Effector CD4-positive, alpha-beta T cell (primary cell): ENCODE results near the gene DICER1.
"Not testable (repeated sequence)": the region's sequence is repeated elsewhere in the genome, so short reads cannot be mapped to it uniquely, and the experiment has no call there.

Experiments used
- DNase-seq: peaks from one replicate; pipeline ENCODE4 v3.0.0-alpha.2; 2020

DICER1 gene

DNA sequence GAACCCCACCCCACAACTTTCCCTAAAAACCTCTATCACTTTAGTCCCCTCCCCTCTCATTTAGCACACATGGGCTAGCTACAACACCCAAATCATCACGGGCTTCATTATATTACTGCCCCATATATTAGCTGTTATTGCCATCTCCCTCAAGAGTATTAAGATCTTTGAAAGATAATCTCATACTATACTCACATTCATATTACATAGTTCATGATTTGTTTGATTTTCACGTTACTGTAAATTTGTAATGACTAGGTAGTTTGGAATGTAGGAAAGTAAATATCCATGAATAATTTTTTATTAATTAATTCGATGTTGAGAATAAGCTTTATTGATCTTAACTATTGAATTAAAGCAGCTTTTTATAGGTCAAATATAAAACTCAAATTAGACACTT is 7.9 kb downstream of the DICER1 start:
- DNase-seq: no peak

DNA sequence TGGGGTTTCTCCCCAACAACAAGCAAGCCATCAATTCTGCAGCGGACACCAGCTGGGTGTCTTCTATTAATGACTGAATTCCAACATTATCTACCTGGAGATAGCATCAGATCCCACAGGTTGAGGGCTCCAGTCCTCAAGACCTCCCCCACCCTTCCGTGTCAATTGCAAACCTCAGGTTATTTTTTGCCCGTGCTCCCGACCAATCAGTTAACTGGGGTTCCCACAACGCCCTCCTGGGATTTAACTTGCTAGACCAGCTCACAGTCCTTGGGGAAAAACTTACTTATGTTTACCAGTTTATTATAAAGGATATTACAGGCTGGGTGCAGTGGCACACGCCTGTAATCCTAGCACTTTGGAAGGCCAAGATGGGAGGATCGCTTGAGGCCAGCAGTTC is 9.7 kb downstream of the DICER1 start:
- DNase-seq: no peak

DNA sequence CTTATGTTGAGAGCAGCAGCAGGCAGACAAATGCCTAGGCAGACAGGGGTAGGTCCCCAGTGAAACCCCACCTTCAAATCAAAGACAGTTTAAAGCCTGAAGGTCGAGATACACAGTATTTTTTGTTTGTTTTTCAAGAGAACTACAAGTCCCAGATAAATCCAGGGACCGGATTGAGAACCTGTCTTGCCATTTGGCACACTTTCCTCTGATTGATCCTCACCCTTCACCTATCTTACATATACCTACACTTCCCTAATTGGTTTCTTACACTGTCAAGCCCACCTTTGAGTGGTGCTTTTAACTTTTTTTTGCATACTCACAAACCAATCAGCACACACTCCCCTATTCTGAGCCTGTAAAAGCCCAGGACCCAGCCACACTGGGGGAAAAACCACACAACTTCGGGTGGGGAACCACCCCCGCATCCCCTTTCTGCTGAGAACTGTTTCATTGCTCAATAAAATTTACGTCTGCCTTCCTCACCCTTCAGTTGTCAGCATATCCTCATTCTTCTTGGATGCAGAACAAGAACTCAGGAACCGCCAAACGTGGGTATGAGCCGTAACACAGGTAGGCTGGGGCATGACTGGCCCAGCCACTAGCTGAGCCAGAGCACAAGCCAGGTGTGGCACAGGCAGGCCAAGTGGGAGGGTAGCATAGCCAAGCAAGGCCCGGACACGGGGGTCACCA is 11.1 kb downstream of the DICER1 start:
- DNase-seq: no peak

DNA sequence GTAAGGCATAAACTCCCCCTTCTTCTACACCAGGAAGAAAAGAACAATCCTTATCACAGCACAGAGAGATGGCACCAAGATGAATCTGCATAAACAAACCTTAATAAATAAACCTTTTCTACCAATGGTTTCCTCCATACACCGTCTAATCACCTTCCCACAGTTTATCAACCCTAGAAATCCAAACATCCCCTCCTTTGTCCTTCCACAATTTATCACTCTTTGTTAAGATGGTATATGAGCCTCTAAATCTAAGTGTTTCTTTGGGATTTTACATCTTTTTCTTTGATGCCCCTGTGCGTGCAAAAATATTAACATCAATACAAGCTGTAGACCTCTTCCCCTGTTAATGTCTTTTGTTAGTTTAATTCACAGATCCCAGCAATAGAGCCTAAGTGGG is 12.5 kb downstream of the DICER1 start:
- no peak for DNase-seq

DNA sequence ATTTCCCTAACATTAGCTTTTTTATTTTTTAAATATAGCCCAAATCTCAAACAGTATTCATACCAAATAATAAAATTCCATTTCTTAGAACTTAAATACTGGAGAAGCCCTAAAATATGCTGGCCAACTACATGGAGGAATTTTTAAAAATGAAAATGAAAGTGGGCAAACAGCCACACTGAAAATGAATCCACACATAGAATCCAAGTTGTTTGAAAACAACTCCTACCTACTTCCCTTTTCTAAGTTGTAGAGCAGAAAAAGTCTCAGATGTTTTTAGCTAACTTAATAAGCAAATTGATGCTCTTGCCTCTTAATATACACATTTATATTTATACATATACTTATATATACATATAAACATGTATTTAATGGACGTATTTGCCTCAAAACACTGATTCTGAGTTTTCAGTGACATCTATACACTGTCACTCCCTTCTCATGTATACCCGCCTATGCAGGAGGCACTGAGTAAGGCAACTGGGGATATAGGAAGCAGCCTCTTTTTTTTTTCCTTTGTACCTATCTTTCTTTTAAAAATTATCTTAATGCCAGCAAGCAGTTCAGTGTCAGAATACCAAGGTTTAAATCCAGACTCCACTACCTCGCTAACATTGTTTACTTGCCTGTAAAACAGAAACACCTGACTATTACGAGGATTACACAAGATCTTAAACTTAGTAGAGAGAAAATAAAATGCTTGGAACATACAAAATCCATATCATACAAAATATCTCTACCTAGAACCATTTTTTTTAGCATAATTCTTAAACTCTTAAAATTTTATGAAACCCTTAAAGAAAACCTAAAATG is 13.3 kb downstream of the DICER1 start:
- no peak for DNase-seq

DNA sequence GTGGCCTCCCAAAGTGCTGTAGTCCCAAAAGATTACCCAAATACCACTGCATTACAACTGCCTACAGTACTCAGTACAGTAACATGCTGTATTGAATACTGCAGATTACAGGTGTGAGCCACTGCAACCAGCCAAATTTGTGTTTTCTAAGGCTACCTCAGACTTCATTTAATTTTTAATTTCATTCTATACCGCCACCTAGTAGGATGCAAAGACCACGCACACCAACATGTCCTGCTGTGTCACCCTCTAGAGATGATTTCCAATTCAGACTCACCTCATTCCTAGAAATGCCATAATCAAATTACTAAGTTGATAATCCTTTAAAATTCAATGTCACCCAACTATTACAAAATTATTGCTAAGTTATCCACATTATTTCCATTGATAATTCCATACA is 15.1 kb downstream of the DICER1 start:
- DNase-seq: no peak

DNA sequence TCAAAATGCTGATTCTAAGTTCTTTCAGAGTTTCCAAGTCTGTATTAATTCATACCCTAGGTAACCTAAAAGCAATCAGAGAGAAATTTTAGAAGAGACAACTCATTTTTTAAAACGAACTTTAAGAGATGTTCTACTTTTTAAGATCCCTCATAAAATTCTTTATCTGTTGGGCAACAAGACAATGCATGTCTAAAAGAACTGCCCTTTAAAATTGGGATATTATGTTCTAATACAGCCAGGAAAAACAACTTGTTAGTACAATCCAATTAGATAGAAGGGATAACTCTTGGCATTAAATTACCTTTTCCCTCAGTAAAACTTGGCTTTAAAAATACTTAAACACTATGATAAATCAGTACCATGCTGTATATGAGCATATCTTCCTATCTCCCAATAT is 15.6 kb downstream of the DICER1 start:
- DNase-seq: no peak

DNA sequence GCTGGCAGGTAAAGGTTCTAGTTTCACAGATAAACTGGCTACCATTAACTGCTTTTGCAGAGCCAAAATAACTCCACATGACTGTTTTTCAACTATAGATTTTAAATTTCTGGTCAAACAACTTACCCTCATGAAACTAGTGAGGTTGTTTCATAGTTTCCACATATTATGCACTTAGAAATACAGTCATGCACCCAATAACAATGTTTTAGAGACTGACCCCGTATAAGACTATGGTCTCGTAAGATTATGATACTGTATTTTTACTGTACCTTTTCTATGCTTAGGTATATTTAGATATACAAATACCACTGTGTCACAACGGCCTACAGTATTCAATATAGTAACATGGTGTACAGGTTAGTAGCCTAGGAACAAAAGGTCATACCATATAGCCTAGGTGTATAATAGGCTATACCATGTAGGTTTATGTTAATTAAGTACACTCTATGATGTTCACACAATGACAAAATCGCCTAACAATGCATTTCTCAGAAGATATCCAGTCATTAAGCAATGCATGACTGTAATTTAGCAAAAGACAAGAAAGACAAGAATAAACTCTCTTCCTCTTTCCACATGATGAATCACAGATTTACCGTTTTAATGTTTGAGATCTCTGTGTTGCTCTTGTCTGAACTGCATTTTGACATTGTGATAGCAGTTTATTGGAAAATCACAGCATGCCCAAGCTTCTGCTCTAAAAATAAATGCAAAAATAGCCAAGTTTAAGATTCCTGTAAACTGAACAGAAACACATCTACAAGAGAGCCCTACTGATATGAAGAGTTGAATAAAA is 17.1 kb downstream of the DICER1 start:
- DNase-seq: no peak

DNA sequence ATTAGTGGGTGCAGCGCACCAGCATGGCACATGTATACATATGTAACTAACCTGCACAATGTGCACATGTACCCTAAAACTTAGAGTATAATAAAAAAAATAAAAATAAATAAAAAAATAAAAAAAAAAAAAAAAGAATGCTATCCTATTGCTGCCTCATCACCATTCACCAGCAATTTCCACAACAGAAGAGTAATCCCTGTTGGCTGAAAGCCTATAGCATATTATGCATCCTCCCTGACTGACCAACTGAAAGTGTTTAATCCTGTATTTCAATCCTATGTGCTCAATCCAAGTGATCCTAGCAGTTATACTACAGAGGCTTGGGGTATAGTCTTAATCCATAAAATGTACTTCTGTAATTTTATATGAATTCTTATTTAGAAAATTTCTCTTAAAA is 18.5 kb downstream of the DICER1 start:
- no peak for DNase-seq

DNA sequence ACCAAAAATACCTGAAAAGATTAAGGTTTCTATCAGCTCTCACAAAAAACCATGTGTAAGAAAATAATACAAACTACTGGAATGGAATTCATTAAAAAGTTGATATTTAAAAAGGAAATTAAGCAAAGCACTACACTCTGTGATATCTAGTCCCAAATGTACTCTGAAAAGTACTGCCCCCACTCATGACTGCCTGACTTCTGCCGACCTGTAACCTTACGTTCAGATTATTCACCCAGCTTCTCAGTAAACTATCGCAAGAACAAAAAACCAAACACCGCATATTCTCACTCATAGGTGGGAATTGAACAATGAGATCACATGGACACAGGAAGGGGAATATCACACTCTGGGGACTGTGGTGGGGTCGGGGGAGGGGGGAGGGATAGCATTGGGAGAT is 18.9 kb downstream of the DICER1 start:
- not testable (repeated sequence) for DNase-seq

DNA sequence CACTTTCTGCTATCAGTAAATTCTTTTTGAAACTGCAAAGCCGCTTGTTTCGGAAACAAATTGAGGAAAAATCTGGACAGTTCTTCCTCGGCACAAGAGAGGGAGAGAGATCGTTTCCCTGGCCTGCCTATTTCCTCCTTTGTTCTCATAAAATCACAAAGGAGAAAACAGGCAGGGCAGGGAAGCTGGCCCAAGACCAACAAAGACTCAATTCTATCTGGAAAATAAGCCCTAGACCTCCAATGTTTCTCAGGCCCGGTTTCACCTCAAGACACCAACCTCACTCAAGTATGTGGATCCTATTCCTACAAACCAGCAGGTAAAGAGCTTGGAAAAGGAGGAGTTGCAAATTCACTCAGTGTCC is 19.5 kb downstream of the DICER1 start:
- DNase-seq: no peak

DNA sequence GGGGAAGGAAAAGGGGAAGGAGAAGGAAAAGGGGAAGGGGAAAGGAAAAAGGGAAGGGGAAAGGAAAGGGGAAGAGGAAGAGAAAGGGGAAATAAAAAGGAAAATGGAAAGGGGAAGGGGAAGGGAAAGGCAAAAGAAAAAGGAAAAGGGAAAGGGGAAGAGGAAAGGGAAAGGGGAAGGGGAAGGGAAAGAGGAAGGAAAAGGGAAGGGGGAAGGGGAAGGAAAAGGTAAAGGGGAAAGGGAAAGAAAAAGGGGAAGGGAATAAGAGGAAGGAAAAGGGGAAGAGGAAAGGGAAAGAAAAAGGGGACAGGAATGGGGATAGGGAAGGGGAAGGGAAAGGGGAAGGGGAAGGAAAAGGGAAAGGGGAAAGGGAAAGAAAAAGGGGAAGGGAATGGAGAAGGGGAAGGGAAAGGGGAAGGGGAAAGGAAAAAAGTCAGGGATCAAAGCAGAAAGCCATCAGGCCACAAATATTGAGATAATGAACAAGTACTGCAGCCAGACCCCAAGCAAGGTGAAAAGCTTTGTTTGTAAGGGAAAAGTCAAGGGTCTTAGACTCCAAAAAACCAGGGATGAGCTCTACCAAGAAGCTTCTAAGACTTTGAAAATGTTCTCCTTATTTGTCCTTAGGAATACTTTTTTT is 20.0 kb downstream of the DICER1 start:
- no peak for DNase-seq

DNA sequence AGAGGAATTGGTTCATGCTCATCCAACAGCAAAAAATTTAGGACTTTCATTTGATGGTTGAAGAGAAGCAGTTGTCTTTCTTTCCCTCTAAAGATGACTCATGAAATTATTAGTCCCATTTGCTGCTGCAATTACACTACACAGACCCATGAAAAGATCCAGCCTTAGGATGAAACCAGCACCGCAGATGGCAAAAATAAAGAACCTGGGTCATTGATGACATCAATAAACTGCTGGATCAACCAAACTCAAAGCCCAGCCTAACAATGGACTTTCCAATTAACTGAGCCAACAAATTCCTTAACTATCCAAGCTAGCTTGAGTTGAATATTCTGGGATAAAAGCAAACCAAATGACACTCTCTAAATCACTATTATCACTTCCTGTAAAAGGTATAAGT is 20.7 kb downstream of the DICER1 start:
- no peak for DNase-seq

DNA sequence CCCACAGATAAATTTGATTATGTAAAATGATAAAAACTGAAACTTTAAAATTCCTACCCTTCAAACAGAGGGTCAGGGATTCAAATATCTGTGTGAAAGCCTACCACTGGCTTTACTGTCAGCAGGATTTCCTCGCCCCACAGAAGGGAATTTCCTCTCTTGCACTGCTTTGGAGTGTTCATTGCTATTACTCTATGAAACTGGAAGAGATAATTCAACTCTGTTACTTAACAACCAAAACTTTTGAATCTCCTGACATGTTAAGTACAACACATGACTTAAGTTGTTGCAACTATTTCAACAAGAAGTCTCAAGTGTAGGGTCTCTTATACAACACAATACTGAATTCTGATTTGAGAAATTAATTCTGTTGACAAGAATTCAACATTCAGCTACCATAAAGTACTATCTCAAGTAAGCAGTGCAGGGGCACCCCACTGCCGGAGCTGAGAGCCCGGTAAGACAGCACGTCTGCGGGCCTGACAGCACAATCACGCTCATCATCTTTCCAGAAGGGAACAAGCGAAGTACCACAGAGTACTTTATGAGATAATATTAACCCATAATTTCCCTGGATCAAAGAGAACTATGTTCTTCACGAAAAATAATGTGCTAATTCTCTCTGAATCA is 22.9 kb downstream of the DICER1 start:
- no peak for DNase-seq

DNA sequence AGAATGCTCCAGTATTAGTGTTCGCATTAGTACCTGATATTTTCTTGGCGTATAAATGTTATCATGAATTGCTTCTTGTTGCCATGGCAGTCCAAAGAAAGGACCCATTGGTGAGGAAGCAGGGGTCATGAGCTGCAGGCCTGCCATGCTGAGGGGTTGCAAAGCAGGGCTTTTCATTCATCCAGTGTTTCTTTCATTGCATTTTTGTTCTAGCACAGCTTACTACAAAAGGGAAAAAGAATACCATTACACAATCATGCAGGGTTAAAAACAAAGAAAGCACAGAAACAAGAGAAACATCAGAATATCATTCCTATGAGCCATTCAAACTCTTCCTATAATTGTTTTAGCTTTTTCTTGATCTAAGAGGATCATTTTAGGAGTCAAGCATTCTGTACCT is 24.0 kb downstream of the DICER1 start:
- no peak for DNase-seq

DNA sequence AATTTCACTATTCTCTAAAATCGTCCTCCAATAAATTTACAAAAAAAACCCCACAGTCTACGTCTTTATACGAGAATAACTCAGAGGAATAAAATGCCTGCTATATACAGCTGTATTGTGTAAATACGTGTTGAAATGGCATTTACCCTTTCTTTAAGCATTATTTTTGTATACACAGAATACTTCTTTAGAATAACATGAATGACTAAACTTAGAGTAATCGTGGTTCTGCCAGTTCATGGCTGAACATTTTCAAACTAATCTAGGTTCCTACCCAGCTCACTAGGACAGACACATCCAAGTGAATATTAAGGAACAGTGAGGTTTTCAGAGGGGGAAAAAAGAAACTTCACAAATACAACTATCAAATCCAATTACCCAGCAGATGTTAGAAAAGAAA is 24.6 kb downstream of the DICER1 start:
- DNase-seq: no peak

DNA sequence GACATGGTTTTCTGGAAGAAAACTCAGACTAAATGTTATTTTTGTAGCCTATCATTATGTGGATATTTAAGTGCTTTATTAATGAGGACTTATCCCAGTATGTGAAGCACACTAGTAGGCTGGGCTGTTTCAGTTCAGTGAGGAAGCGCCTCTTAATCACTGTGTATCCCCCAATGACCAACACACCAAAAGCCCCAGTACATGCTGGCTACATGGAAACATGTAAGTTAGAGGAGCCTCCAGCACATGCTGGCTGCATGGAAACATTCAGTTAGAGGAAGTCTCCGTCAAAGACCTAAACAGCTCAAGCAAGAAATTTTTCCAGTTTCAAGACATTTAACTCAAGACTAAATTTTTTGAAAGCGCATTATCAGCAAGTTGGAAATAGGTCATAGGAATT is 26.8 kb downstream of the DICER1 start:
- no peak for DNase-seq

DNA sequence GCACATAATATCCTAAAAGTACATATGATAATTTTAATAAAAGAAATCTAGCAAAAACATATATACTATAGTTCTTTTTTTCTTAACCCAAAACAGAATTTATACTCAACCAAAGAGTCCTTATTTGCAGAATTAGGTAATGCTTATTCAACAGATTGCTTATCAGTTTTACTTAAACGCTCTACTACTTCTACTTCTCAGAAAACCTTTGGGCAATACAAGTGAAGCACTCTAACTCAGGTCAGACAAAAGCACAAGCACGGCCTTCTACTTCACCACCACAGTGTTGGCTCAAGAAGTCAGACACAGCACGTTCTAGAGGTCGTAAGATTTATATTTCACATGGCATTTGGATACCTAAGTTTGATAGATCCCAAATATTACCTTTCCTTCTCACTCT is 29.2 kb downstream of the DICER1 start:
- DNase-seq: no peak

DNA sequence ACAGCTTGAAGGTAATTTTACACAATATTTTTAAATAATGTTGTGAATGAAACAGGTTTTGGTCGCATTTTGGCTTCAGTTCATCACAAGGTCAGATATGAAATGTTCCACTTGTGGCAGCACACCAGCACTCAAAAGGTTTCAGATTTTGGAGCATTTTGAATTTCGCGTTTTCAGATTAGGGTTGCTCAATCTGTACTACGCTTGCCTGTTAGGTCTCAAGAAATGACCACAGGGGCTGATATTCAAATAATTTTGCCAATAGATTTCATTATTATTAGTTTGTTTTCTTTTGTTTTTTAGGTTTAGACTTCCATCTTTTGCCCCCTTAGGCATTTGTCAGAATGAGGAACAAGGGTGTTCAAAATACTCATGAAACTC is 29.8 kb downstream of the DICER1 start:
- no peak for DNase-seq

DNA sequence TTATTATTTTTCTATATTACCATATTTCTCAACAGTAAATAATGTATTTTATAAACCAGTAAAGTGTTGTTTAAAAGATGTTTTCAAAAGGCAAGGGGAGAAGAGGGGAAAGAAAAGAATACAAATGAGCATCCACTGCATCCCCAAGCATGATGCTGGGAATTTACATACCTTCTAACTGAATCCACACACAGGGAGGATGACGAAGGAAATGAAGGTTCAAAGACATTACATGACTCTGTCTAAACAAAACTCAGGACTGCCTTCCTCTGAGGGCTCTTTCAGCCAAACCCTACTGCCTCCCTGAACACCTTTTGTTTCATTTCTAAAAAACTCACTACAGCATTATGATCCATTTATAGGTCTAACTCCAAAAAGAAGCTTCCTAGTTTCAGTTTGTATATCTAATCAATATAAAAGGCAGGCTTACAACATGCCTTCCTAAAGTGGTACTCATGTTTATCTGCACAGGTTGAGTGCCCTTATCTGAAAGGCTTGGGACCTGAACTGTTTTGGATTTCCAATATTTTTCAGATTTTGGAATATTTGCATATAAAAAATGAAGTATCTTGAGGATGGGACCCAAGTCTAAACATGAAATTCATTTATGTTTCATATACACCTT is 30.3 kb downstream of the DICER1 start:
- DNase-seq: no peak

DNA sequence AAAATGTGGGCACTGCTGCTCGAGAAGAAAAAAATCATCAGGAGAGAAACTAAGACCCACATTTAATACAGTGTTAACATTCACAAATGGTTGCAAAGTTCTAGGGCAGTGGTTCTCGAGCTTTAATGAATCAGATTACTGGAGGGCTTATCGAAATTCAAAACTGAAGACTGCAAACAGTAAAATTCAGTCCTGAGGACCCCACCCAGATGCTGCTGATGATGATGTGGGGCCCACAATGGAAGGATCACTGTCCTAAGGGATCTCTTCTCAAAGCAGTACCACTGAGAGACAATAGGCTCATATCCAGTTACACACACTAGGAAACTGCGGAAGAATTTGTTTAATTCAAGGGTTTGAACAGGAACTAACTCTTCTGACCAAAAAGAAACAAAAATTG is 31.4 kb downstream of the DICER1 start:
- DNase-seq: no peak

DNA sequence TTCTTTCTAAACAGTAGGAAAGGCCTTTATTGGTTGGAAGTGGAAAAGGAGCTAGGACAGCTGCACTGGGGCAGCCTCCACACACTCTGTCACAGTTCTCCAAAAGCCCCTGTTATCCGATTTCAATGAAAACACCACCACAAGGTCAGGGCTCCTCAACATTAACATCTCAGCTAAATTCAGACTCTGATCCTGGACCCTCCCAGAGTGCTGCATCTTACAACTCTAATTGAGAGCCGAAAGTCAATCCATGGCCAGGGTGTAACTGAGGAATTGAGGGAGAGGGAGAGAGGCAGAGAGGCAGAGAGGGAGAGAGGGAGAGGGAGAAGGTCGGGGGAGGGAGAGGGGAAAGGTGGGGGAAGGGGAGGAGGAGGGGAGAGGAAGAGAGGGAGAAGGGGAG is 32.1 kb downstream of the DICER1 start:
- no peak for DNase-seq
